H9 (cell line): ENCODE data around the gene JAML. TPM values are rescaled to one million over a fixed set of nuclear protein-coding genes. Genes with fewer than 3 reads are reported as not detected.

Source experiments
- DNase-seq: peaks from one replicate; pipeline ENCODE4 v3.0.0-alpha.2; 2017
- H2AFZ ChIP-seq: one replicate; pipeline ENCODE4 v1.6.1; 2013; ENCODE audit warnings: mild to moderate bottlenecking, low read length, control low read depth, moderate library complexity
- H2AK5ac ChIP-seq: 2 replicates; pipeline ENCODE4 v1.6.1; 2013; ENCODE audit warnings: low read length, control low read depth, mixed read lengths; ENCODE audit not compliant: insufficient read length
- H2BK120ac ChIP-seq: one replicate; pipeline ENCODE4 v1.6.1; 2013; ENCODE audit warnings: low read depth, mild to moderate bottlenecking, low read length, control low read depth, inconsistent platforms; ENCODE audit not compliant: poor library complexity, severe bottlenecking
- H2BK12ac ChIP-seq: 2 replicates; pipeline ENCODE4 v1.6.1; 2013; ENCODE audit warnings: low read length, control low read depth, mixed read lengths, low read depth; ENCODE audit not compliant: insufficient read length
- H2BK15ac ChIP-seq: 2 replicates; pipeline ENCODE4 v1.6.1; 2013; ENCODE audit warnings: low read depth, low read length, control low read depth
- H2BK20ac ChIP-seq: one replicate; pipeline ENCODE4 v1.6.1; 2013; ENCODE audit warnings: low read depth, mild to moderate bottlenecking, low read length, control low read depth, inconsistent platforms; ENCODE audit not compliant: poor library complexity, severe bottlenecking
- H2BK5ac ChIP-seq: 2 replicates; pipeline ENCODE4 v1.6.1; 2013; ENCODE audit warnings: low read length, control low read depth, mixed read lengths; ENCODE audit not compliant: insufficient read length
- H3K14ac ChIP-seq: 2 replicates; pipeline ENCODE4 v1.6.1; 2013; ENCODE audit warnings: low read length, control low read depth; ENCODE audit not compliant: insufficient read depth
- H3K18ac ChIP-seq: 2 replicates; pipeline ENCODE4 v1.6.1; 2013; ENCODE audit warnings: low read depth, mild to moderate bottlenecking, mixed read lengths, low read length, control low read depth; ENCODE audit not compliant: insufficient read length
- H3K23ac ChIP-seq: 2 replicates; pipeline ENCODE4 v1.6.1; 2013; ENCODE audit warnings: low read length, control low read depth, mixed read lengths, low read depth; ENCODE audit not compliant: insufficient read length
- H3K23me2 ChIP-seq: 2 replicates; pipeline ENCODE4 v1.6.1; 2013; ENCODE audit warnings: low read depth, mild to moderate bottlenecking, mixed read lengths, low read length, control low read depth; ENCODE audit not compliant: insufficient read length, poor library complexity, severe bottlenecking
- H3K27ac ChIP-seq: 2 replicates; pipeline ENCODE4 v1.5.1; 2013; ENCODE audit warnings: low read length, control low read depth, mixed read lengths, low read depth; ENCODE audit not compliant: insufficient read length
- H3K27me3 ChIP-seq: 2 replicates; pipeline ENCODE4 v1.6.1; 2013; ENCODE audit warnings: low read length, control low read depth, inconsistent platforms; ENCODE audit not compliant: insufficient read depth
- H3K4ac ChIP-seq: 2 replicates; pipeline ENCODE4 v1.6.1; 2013; ENCODE audit warnings: low read depth, mild to moderate bottlenecking, control low read depth, inconsistent platforms, low read length, moderate library complexity
- H3K4me1 ChIP-seq: 2 replicates; pipeline ENCODE4 v1.6.1; 2013; ENCODE audit warnings: low read length, control low read depth, inconsistent platforms; ENCODE audit not compliant: insufficient read depth
- H3K4me2 ChIP-seq: 2 replicates; pipeline ENCODE4 v1.6.1; 2013; ENCODE audit warnings: low read length, control low read depth, mixed read lengths; ENCODE audit not compliant: insufficient read length, insufficient read depth
- H3K56ac ChIP-seq: 2 replicates; pipeline ENCODE4 v1.6.1; 2013; ENCODE audit warnings: low read depth, mild to moderate bottlenecking, mixed read lengths, low read length, control low read depth; ENCODE audit not compliant: insufficient read length
- H3K79me1 ChIP-seq: 2 replicates; pipeline ENCODE4 v1.6.1; 2013; ENCODE audit warnings: low read depth, mild to moderate bottlenecking, moderate library complexity, low read length, control low read depth, inconsistent platforms; ENCODE audit not compliant: insufficient read depth, poor library complexity, severe bottlenecking
- H3K79me2 ChIP-seq: 2 replicates; pipeline ENCODE4 v1.6.1; 2013; ENCODE audit warnings: low read length, control low read depth, inconsistent platforms; ENCODE audit not compliant: insufficient read depth
- H3K9ac ChIP-seq: 2 replicates; pipeline ENCODE4 v1.6.1; 2013; ENCODE audit warnings: low read length, control low read depth, mixed read lengths; ENCODE audit not compliant: insufficient read length; ENCODE audit errors: extremely low read depth
- H3K9me3 ChIP-seq: one replicate; pipeline ENCODE4 v1.6.1; 2013; ENCODE audit warnings: low read depth, low read length, inconsistent platforms; ENCODE audit not compliant: control insufficient read depth
- H3T11ph ChIP-seq: one replicate; pipeline ENCODE4 v1.6.1; 2013; ENCODE audit warnings: mild to moderate bottlenecking, low read length, control low read depth, inconsistent platforms
- H4K20me1 ChIP-seq: one replicate; pipeline ENCODE4 v1.6.1; 2013; ENCODE audit not compliant: control insufficient read depth, insufficient read length, insufficient read depth
- H4K5ac ChIP-seq: 2 replicates; pipeline ENCODE4 v1.6.1; 2013; ENCODE audit warnings: low read depth, mild to moderate bottlenecking, mixed read lengths, low read length, control low read depth; ENCODE audit not compliant: insufficient read length
- H4K8ac ChIP-seq: replicated peaks from 2 replicates; pipeline ENCODE4 v1.6.1; 2013; ENCODE audit warnings: low read length, control low read depth, mixed read lengths, low read depth; ENCODE audit not compliant: insufficient read length
- H4K91ac ChIP-seq: 2 replicates; pipeline ENCODE4 v1.6.1; 2013; ENCODE audit warnings: low read depth, mild to moderate bottlenecking, moderate library complexity, mixed read lengths, low read length, control low read depth; ENCODE audit not compliant: insufficient read length
- H3K27ac Mint-ChIP-seq, 3 experiments: 2 replicates in 2 of 3; 3 replicates in 1 of 3; pipeline ENCODE4 v1.8.0; 2020 to 2021; ENCODE audit warnings: mixed read lengths in 3 of 3, mild to moderate bottlenecking in 1 of 3, moderate library complexity in 1 of 3
- H3K27me3 Mint-ChIP-seq: 2 replicates; pipeline ENCODE4 v1.8.0; 2021; ENCODE audit warnings: low read depth, mild to moderate bottlenecking, moderate library complexity, mixed read lengths
- H3K36me3 Mint-ChIP-seq, 3 experiments: 2 replicates in 2 of 3; 3 replicates in 1 of 3; pipeline ENCODE4 v1.8.0; 2020 to 2021; ENCODE audit warnings: low read depth in 3 of 3, mixed read lengths in 3 of 3; ENCODE audit not compliant: insufficient read depth in 1 of 3
- H3K4me1 Mint-ChIP-seq, 2 experiments: 2 replicates each; pipeline ENCODE4 v1.8.0; 2020; ENCODE audit warnings: mixed read lengths in 2 of 2
- H3K4me3 Mint-ChIP-seq, 2 experiments: 2 replicates in 1 of 2; 3 replicates in 1 of 2; pipeline ENCODE4 v1.8.0; 2020 to 2021; ENCODE audit warnings: mild to moderate bottlenecking in 2 of 2, mixed read lengths in 2 of 2, moderate library complexity in 1 of 2
- H3K9me3 Mint-ChIP-seq, 2 experiments: 2 replicates in 1 of 2; 3 replicates in 1 of 2; pipeline ENCODE4 v1.8.0; 2020; ENCODE audit warnings: mild to moderate bottlenecking in 2 of 2, mixed read lengths in 2 of 2, moderate library complexity in 1 of 2
- CTCF ChIP-seq: fragments of 200-600 bp; sonication (generic); conservative IDR thresholded peaks from 3 replicates; pipeline ENCODE4 v1.8.0; 2021; ENCODE audit warnings: antibody characterized with exemption, mild to moderate bottlenecking
- WGBS: extraction: QIAGEN DNeasy Blood & Tissue Kit; methylation state at CpG from one replicate; pipeline ENCODE4 v1.1.7; 2013; ENCODE audit warnings: missing lambda C conversion rate, low lambda C conversion rate, mixed read lengths; ENCODE audit not compliant: insufficient read length; ENCODE audit errors: extremely low coverage; 5-methylcytosine and 5-hydroxymethylcytosine counted together
- total RNA-seq: library from RNA; stranded (reverse); gene quantifications from 2 replicates; pipeline ENCODE4 v1.2.1, GENCODE V29; 2021

Gene JAML
- total RNA-seq, 1 experiment from 2014 or later: 0.48 TPM

GRCh38 chr11:118223992-118224391, 819 bp downstream of the JAML start:
- Mint-ChIP-seq H3K36me3 (no peaks in the 10 kb centered on the region), H3K27me3 (peaks cover 29% of the 10 kb centered on the region), H3K9me3 (no peaks in the 10 kb centered on the region), H3K27ac (no peak overlapping the region), H3K4me3 (no peak overlapping the region), H3K4me1 (no peaks in the 10 kb centered on the region)
- Histone ChIP-seq H3K9ac (no peak overlapping the region), H3K4ac (no peak overlapping the region), H2BK120ac (no peak overlapping the region), H3K23ac (no peak overlapping the region), H3K4me2 (no peak overlapping the region), H4K91ac (no peak overlapping the region), H3K79me1 (no peaks in the 10 kb centered on the region), H2BK12ac (no peak overlapping the region), H3K4me1 (no peaks in the 10 kb centered on the region), H3K27ac (no peak overlapping the region), H3K79me2 (no peaks in the 10 kb centered on the region), H3K18ac (no peak overlapping the region), H3K14ac (no peak overlapping the region), H3K56ac (no peak overlapping the region), H3K27me3 (no peaks in the 10 kb centered on the region), H4K8ac (no peak overlapping the region), H2BK5ac (no peak overlapping the region), H3T11ph (no peak overlapping the region), H2BK20ac (no peak overlapping the region), H2AK5ac (no peak overlapping the region), H4K20me1 (no peaks in the 10 kb centered on the region), H2AFZ (no peak overlapping the region), H4K5ac (no peak overlapping the region), H2BK15ac (no peak overlapping the region), H3K9me3 (no peaks in the 10 kb centered on the region), H3K23me2 (no peaks in the 10 kb centered on the region)
- TF ChIP-seq CTCF: no peak
- WGBS: no CpG with 5 or more reads among the region's 6 CpGs
- no peak for DNase-seq
